ENCODE measurements around the gene ZFP3.

ZFP3 gene

DNA sequence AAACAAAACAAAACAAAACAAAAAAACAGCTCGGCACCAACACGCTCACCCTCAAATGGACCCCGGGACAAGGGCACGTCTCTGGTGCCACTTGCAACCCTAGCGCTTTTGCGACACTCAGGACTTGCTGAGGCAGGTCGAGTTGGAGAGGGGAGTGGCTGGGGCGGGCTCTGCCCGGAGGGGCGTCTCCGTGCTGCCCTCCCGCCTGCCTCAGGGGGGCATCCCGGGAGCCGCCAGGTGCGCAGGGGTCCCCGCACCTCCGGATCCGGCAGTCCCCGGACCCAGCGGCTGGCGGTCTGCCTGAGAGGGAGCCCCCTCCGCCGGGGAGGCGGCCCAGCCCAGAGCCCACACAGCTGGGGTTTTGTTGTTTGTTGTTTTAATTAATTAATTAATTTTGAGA is 43.0 kb upstream of the ZFP3 start, which contains the start of gene SLC52A1:
TSS of gene SLC52A1 (minus strand) at position 112 of the 400 bp plus-strand sequence. CDS start 820 bp downstream, outside the sequence.
- DNase-seq (ENCODE audit: extremely low read depth, low read depth): no peak
- no peak for TF ChIP-seq CTCF (IDR thresholded peaks at IDR 0.05; ENCODE audit: low read depth, low read length)

DNA sequence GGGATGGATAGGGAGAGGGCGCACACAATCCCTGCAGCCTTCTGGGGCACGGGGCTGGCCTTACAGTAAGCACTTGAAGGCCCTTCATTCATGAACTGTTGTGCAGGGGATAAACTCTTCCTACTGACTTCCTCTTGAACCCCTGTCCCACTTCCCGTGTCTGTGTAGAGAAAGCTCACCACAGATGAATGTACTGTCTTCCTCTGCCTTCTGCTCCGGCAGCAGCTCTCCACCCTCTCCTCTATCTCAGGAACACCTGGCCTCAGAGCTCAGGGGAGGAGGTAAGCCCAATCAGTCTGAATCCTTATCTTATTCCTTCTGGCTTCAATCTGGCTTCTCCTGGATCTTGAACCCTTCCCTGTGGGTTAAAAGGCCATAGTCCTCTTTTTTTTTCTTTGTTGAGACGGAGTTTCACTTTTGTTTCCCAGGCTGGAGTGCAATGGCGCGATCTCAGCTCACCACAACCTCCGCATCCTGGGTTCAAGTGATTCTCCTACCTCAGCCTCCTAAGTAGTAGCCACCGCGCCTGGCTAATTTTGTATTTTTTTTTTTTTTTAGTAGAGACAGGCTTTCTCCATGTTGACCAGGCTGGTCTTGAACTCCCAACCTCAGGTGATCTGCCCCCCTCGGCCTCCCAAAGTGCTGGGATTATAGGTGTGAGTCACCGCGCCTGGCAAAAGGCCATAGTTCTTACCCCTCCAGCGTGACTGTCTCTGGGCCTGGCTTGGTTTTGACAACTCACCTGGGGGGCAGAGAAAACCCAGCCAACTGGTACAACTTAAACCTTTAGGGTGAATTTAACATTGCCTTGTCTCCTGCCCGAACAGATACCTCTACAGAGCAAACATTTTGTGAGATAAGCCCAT is 35.9 kb upstream of the ZFP3 start:
- no peak for TF ChIP-seq CTCF (IDR thresholded peaks at IDR 0.05; ENCODE audit: low read depth, low read length)
- DNase-seq (ENCODE audit: extremely low read depth, low read depth): no peak

DNA sequence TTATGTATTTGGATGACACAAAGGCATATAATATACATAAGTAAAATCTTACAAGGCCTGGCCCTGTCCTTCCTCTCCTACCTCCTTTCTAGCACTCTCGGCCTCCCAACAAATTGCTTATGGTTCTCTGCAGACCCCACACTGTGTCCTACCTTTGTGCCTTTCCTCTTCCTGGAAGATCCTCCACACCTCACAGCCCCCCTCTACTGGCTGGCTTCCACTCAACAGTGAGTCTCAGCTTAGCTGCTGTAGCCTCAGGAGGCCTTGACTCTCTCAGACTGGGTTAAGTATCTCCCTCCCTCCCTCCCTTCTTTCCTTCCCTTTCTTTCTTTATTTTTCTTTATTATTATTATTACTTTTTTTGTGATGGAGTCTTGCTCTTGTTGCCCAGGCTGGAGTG is 34.7 kb upstream of the ZFP3 start:
- no peak for TF ChIP-seq CTCF (IDR thresholded peaks at IDR 0.05; ENCODE audit: low read depth, low read length)
- DNase-seq (ENCODE audit: extremely low read depth, low read depth): no peak

DNA sequence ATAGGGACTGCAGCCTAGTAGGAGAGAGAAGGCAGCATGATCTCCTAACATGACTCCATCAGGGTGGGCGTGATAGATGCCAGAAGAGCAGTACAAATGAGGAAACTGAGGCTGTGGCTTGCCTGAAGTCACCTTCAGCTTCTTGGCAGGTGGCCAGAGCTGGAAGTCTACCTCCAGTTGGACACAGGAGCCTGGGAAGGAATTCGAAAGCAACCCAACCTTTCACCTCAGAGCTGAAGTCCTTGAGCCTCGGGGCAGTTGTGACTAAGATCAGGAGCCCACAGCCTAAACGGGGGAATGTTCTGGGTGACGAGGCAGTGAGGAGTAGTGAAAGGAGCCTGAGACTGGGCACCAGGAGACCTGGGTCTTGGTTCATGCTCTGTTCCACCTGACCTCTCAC is 33.6 kb upstream of the ZFP3 start:
- no peak for DNase-seq (ENCODE audit: extremely low read depth, low read depth)
- no peak for TF ChIP-seq CTCF (IDR thresholded peaks at IDR 0.05; ENCODE audit: low read depth, low read length)

DNA sequence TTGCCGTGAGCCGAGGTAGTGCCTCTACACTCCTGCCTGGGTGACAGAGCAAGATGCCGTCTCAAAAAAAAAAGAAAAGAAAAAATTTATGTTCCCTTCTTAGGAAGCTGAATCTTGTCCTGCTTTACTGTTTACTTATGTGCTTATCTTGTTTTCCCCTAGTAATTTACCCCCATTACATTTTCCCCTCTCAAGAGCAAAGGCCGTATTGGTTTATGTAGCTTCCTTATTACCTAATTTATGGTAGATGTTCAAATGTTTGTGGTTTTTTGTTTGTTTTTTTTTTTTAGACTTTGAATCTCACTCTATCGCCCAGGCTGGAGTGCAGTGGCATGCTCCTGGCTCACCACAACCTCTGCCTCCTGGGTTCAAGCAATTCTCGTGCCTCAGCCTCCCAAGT is 32.8 kb upstream of the ZFP3 start:
- TF ChIP-seq CTCF (IDR thresholded peaks at IDR 0.05; ENCODE audit: low read depth, low read length): no peak
- DNase-seq (ENCODE audit: extremely low read depth, low read depth): no peak

DNA sequence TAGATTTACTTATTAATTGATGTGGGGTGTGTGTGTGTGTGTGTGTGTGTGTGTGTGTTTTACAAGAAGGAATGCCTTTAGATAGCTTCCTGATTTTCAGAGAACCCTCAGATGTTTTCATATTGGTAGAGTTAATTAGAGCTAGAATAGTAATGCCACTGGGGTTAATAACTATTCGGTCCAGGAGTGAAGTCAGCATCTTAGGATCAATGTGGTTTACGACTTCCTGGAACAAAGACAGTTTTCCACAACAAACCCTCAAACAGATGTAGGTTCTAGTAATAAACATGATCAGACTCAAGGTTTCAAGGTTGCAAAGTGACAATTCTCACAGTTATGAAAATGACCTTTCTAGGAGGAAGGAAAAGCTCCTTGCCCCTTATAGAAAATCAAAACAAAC is 30.8 kb upstream of the ZFP3 start:
- no peak for TF ChIP-seq CTCF (IDR thresholded peaks at IDR 0.05; ENCODE audit: low read depth, low read length)
- DNase-seq (ENCODE audit: extremely low read depth, low read depth): no peak

GRCh38 chr17:5049314-5049841 is 28.9 kb upstream of the ZFP3 start:
- no peak for DNase-seq (ENCODE audit: extremely low read depth, low read depth)
- TF ChIP-seq CTCF (IDR thresholded peaks at IDR 0.05; ENCODE audit: low read depth, low read length): no peak

Data from AG09319 (cell line).